SU-DHL-6 (cell line): ENCODE measurements around the gene OAT.

Source experiments
- CTCF ChIP-seq: fragments of 200-600 bp; sonication (generic); IDR thresholded peaks from one replicate; pipeline ENCODE4 v1.5.1; 2017; ENCODE audit warnings: antibody characterized with exemption, mild to moderate bottlenecking, low read length, moderate library complexity; ENCODE audit not compliant: insufficient read depth, poor library complexity, severe bottlenecking
- EZH2phosphoT487 ChIP-seq: fragments of 200-600 bp; sonication (generic), shearing (Covaris generic); conservative IDR thresholded peaks from 2 replicates; pipeline ENCODE4 v1.6.1; 2018; ENCODE audit warnings: mild to moderate bottlenecking, antibody characterized with exemption, low read length, moderate library complexity, mixed read lengths

DNA sequence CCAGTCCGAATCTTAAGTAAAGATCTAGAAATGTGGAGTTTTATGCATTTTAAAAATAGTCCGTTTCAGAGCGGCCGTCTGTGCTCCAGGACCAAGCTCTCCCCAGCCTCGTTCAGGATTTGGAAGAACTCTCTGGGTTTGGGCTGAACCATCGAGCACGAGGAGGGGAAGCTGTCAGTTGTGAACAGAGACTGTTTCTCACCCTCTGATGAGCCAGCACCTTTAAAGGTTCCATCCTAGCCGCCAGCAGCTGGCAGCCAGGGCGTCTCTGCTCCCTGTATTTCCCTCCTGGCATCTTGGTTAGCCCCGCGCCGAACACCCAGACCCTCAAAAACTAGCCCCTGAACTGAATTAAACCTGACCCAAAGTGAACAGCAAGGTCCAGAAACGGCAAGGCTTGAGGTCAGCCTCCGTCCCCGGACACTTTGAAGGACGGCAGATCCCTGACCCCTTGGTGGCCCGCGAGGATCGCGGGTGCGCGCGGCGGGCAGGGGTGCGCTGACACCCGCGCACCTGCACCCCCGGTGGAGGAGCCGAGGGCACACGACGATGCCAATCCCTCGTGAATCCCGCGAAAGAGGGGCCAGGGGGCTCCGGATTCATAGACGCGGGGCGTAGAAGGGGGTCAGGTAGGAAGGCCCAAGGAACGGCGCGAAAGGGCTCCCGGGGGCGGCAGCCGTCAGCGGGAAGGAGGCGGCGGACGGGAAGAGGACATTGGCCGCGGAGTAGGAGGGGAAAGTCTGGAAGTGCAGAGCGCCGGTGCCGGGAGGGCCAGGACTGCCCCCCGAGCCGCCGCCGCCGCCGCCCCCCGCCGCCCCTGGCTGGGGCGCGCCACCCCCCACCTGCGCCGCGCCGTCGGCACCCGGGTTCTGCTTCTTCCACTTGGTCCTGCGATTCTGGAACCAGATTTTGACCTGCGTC, 28.4 kb upstream of the OAT start:
- TF ChIP-seq CTCF (no peak), EZH2phosphoT487 (no peak)
